ENCODE results near the gene GPER1.
"Not testable (repeated sequence)": the region's sequence is repeated elsewhere in the genome, so short reads cannot be mapped to it uniquely, and the experiment has no call there.

The GPER1 gene

GRCh38 chr7:1142051-1142635, 54.2 kb downstream of the GPER1 start:
- Histone ChIP-seq H4K8ac (ENCODE audit: low read depth, low read length) (no peak overlapping the region), H3K36me3 (ENCODE audit: control insufficient read depth, insufficient read depth, low read length) (no peaks in the 10 kb centered on the region), H3K79me2 (ENCODE audit: control insufficient read depth, insufficient read depth, low read length) (peaks cover 3% of the 10 kb centered on the region), H3K9ac (ENCODE audit: low read length) (no peak overlapping the region), H3K4ac (ENCODE audit: low read depth, low read length) (no peak overlapping the region), H2BK5ac (ENCODE audit: low read length) (no peak overlapping the region), H3K27ac (ENCODE audit: low read depth, low read length) (no peak overlapping the region), H2AK5ac (ENCODE audit: low read length) (no peak overlapping the region), H3K4me1 (ENCODE audit: control insufficient read depth, low read depth, low read length) (peaks cover 3% of the 10 kb centered on the region), H3K4me2 (ENCODE audit: low read length) (no peak overlapping the region), H3K23ac (ENCODE audit: low read length) (no peak overlapping the region), H3K4me3 (ENCODE audit: low read length) (no peak overlapping the region), H2BK120ac (ENCODE audit: low read depth, low read length) (no peak overlapping the region), H3K27me3 (ENCODE audit: insufficient read depth, low read length, poor library complexity) (no peaks in the 10 kb centered on the region), H3K18ac (ENCODE audit: low read length) (no peak overlapping the region), H3K56ac (ENCODE audit: low read length) (no peak overlapping the region), H3K79me1 (ENCODE audit: low read length) (peaks cover 3% of the 10 kb centered on the region), H4K5ac (ENCODE audit: low read length) (no peak overlapping the region), H2BK15ac (replicated peaks; ENCODE audit: low read depth) (no peak overlapping the region)
- no CpG with 5 or more reads among the region's 14 CpGs for WGBS (ENCODE audit: extremely low coverage, insufficient coverage, low lambda C conversion rate)
- DNase-seq = no peak

GRCh38 chr7:1143031-1143430, 55.1 kb downstream of the GPER1 start:
- H4K5ac ChIP-seq (ENCODE audit: low read length); H2BK120ac ChIP-seq (ENCODE audit: low read depth, low read length); H4K8ac ChIP-seq (ENCODE audit: low read depth, low read length); H3K36me3 ChIP-seq (ENCODE audit: control insufficient read depth, insufficient read depth, low read length); H3K4ac ChIP-seq (ENCODE audit: low read depth, low read length); H3K4me3 ChIP-seq (ENCODE audit: low read length); H3K18ac ChIP-seq (ENCODE audit: low read length); H2BK15ac ChIP-seq (replicated peaks; ENCODE audit: low read depth); H3K9ac ChIP-seq (ENCODE audit: low read length); H3K56ac ChIP-seq (ENCODE audit: low read length); H2BK5ac ChIP-seq (ENCODE audit: low read length); H3K27me3 ChIP-seq (ENCODE audit: insufficient read depth, low read length, poor library complexity); H3K79me2 ChIP-seq (ENCODE audit: control insufficient read depth, insufficient read depth, low read length); H3K27ac ChIP-seq (ENCODE audit: low read depth, low read length); H3K23ac ChIP-seq (ENCODE audit: low read length); H3K4me2 ChIP-seq (ENCODE audit: low read length); H3K79me1 ChIP-seq (ENCODE audit: low read length); DNase-seq; H3K4me1 ChIP-seq (ENCODE audit: control insufficient read depth, low read depth, low read length); H2AK5ac ChIP-seq (ENCODE audit: low read length): not testable (repeated sequence)
- no CpG with 5 or more reads among the region's 5 CpGs for WGBS (ENCODE audit: extremely low coverage, insufficient coverage, low lambda C conversion rate)
